PC-3 (cell line): ENCODE results near the gene SGPL1. TPM values are rescaled to one million over a fixed set of nuclear protein-coding genes. Genes with fewer than 3 reads are reported as not detected.

Experiments
- ATAC-seq: fragments of 200-7000 bp; cut with Tn5 transposase; 2 replicates; pipeline ENCODE4 v1.9.1; 2020; ENCODE audit warnings: mild to moderate bottlenecking, moderate library complexity
- BruUV-seq: library from RNA; stranded (reverse); fragments of 400-500 nt; replicated peaks from 2 replicates; lab custom pipeline; 2021; lab: Mats Ljungman, UMichigan
- CTCF ChIA-PET: fragments of 300-600 bp; sonication (Branson Sonifier 250); formaldehyde crosslinking; loops from one replicate; lab custom pipeline; 2022; ENCODE audit warnings: antibody characterized with exemption; lab: Charles Lee
- POLR2A ChIA-PET: fragments of 300-600 bp; sonication (Branson Sonifier 250); formaldehyde crosslinking; loops from one replicate; lab custom pipeline; 2022; ENCODE audit warnings: antibody characterized with exemption; ENCODE audit not compliant: unreplicated experiment; lab: Charles Lee
- DNase-seq: peaks from one replicate; pipeline ENCODE4 v3.0.0-alpha.2; 2015
- H2AFZ ChIP-seq: fragments of 300-600 bp; sonication (generic); 2 replicates; pipeline ENCODE4 v1.6.0; 2016; ENCODE audit warnings: antibody characterized with exemption, low read length
- H3F3A ChIP-seq: fragments of 300-600 bp; sonication (generic); one replicate; pipeline ENCODE4 v1.6.0; 2017; ENCODE audit warnings: antibody characterized with exemption, low read length, control low read depth, mild to moderate bottlenecking; ENCODE audit not compliant: unreplicated experiment
- H3K27ac ChIP-seq: fragments of 300-600 bp; sonication (generic); 2 replicates; pipeline ENCODE4 v1.5.1; 2016; ENCODE audit warnings: mild to moderate bottlenecking, low read length
- H3K27me3 ChIP-seq: fragments of 300-600 bp; sonication (generic); 2 replicates; pipeline ENCODE4 v1.6.1; 2016; ENCODE audit warnings: low read length, mixed read lengths
- H3K36me3 ChIP-seq: fragments of 300-600 bp; sonication (generic); 2 replicates; pipeline ENCODE4 v1.6.1; 2016; ENCODE audit warnings: low read depth, mixed run types, low read length, mixed read lengths
- H3K4me1 ChIP-seq: fragments of 300-600 bp; sonication (generic); 2 replicates; pipeline ENCODE4 v1.5.1; 2016; ENCODE audit warnings: low read length; ENCODE audit not compliant: insufficient read depth
- H3K4me2 ChIP-seq: fragments of 300-600 bp; sonication (generic); 2 replicates; pipeline ENCODE4 v1.6.0; 2016; ENCODE audit warnings: low read length
- H3K4me3 ChIP-seq: fragments of 300-600 bp; sonication (generic); 2 replicates; pipeline ENCODE4 v1.5.1; 2016; ENCODE audit warnings: mild to moderate bottlenecking, low read length, mixed read lengths
- H3K79me2 ChIP-seq: fragments of 300-600 bp; sonication (generic); 2 replicates; pipeline ENCODE4 v1.6.1; 2017; ENCODE audit warnings: low read length, mixed read lengths
- H3K9ac ChIP-seq: fragments of 300-600 bp; sonication (generic); 2 replicates; pipeline ENCODE4 v1.6.0; 2016; ENCODE audit warnings: mild to moderate bottlenecking, low read length
- H3K9me2 ChIP-seq: fragments of 300-600 bp; sonication (generic); replicated peaks from 2 replicates; pipeline ENCODE4 v1.6.1; 2016; ENCODE audit warnings: mixed run types, low read length, mixed read lengths
- H3K9me3 ChIP-seq: fragments of 300-600 bp; sonication (generic); 2 replicates; pipeline ENCODE4 v1.6.1; 2016; ENCODE audit warnings: low read length, mixed read lengths
- H4K20me1 ChIP-seq: fragments of 300-600 bp; sonication (generic); 2 replicates; pipeline ENCODE4 v1.6.1; 2016; ENCODE audit warnings: low read length, mixed read lengths
- CTCF ChIP-seq: fragments of 300-600 bp; sonication (generic); conservative IDR thresholded peaks from 2 replicates; pipeline ENCODE4 v1.5.1; 2017; ENCODE audit warnings: antibody characterized with exemption, low read depth, mild to moderate bottlenecking, low read length
- EZH2 ChIP-seq: fragments of 300-600 bp; sonication (generic); IDR thresholded peaks from one replicate; pipeline ENCODE4 v1.6.1; 2017; ENCODE audit warnings: antibody characterized with exemption, mild to moderate bottlenecking, low read length; ENCODE audit not compliant: unreplicated experiment
- EZH2phosphoT487 ChIP-seq: fragments of 300-600 bp; sonication (generic); IDR thresholded peaks from 2 replicates; pipeline ENCODE4 v1.6.1; 2018; ENCODE audit warnings: mild to moderate bottlenecking, antibody characterized with exemption, low read length, borderline replicate concordance
- intact Hi-C: fragments of 100-400 bp; cut with micrococcal nuclease; formaldehyde crosslinking; loops from 2 replicates; pipeline ENCODE4 v1.9.0; 2023
- total RNA-seq: library from RNA; depleted of rRNA; stranded (reverse); fragments of >200 nt; gene quantifications from 2 replicates; pipeline ENCODE4 v1.2.3, GENCODE V29; 2014

Gene SGPL1
- total RNA-seq, 1 experiment from 2014 or later: 77.6 TPM

GRCh38 chr10:70782746-70783680 lies 32.7 kb upstream of the SGPL1 start:
- no peaks in the 10 kb centered on the region for H4K20me1 ChIP-seq
- DNase-seq (no peak), ATAC-seq (no peak)
- H3K4me2 ChIP-seq: no peak overlapping the region
- H3K36me3 ChIP-seq: no peaks in the 10 kb centered on the region
- peaks cover 5% of the 10 kb centered on the region for H3K9me3 ChIP-seq
- intact Hi-C loops: no loop called here
- no peak overlapping the region for H3K27ac ChIP-seq
- 0 out of 2 replicates have a peak, but pooled peaks cover 3% of the 10 kb centered on the region for H3K27me3 ChIP-seq
- H3F3A ChIP-seq: no peaks in the 10 kb centered on the region
- no peaks in the 10 kb centered on the region for H3K79me2 ChIP-seq
- H3K9ac ChIP-seq: no peak overlapping the region
- ChIA-PET POLR2A (no interaction called here), CTCF (interaction anchor here (0.5 kb wide), 1 partner anchor 47 kb away, joined by 3 read pairs; no protein-coding TSS in a partner anchor)
- H3K4me1 ChIP-seq: peaks cover 10% of the 10 kb centered on the region
- BruUV-seq: no TSS peak
- no peaks in the 10 kb centered on the region for H3K9me2 ChIP-seq
- H3K4me3 ChIP-seq: no peak overlapping the region
- H2AFZ ChIP-seq: no peak overlapping the region
- TF ChIP-seq EZH2 (no peak), EZH2phosphoT487 (no peak), CTCF (no peak)

- BruUV-seq: no TSS peak
- ChIA-PET POLR2A (no interaction called here), CTCF (no interaction called here)
- Histone ChIP-seq H4K20me1 (no peaks in the 10 kb centered on the region), H3K79me2 (no peaks in the 10 kb centered on the region), H3K36me3 (no peaks in the 10 kb centered on the region), H3F3A (no peaks in the 10 kb centered on the region), H3K4me2 (no peak overlapping the region), H3K9me2 (no peaks in the 10 kb centered on the region), H3K4me3 (no peak overlapping the region), H3K27ac (no peak overlapping the region), H3K4me1 (peaks cover under 1% of the 10 kb centered on the region; the same call in 1 of the 2 replicates), H2AFZ (no peak overlapping the region), H3K27me3 (0 out of 2 replicates have a peak, but pooled peaks cover 3% of the 10 kb centered on the region), H3K9ac (no peak overlapping the region), H3K9me3 (peaks cover 12% of the 10 kb centered on the region)
- intact Hi-C loops: no loop called here
- ATAC-seq (no peak), DNase-seq (no peak)
- no peak for TF ChIP-seq EZH2
- TF ChIP-seq EZH2phosphoT487: no peak
- no peak for TF ChIP-seq CTCF
These were observed 31.7 kb upstream of the SGPL1 start for GRCh38 chr10:70784016-70784415.

- POLR2A ChIA-PET: no interaction called here
- Histone ChIP-seq H2AFZ (no peak overlapping the region), H3K9ac (no peak overlapping the region), H3K9me2 (no peaks in the 10 kb centered on the region), H3K4me1 (no peaks in the 10 kb centered on the region), H4K20me1 (no peaks in the 10 kb centered on the region), H3K79me2 (no peaks in the 10 kb centered on the region), H3K36me3 (no peaks in the 10 kb centered on the region), H3K4me3 (no peak overlapping the region), H3K27ac (no peak overlapping the region), H3F3A (no peaks in the 10 kb centered on the region), H3K9me3 (peaks cover 12% of the 10 kb centered on the region), H3K27me3 (0 out of 2 replicates have a peak, but pooled peaks cover 3% of the 10 kb centered on the region), H3K4me2 (no peak overlapping the region)
- ATAC-seq (peak; percentile 64), DNase-seq (peak; percentile 66)
- TF ChIP-seq CTCF: no peak
- TF ChIP-seq EZH2phosphoT487: no peak
- TF ChIP-seq EZH2: no peak
- intact Hi-C loops: no loop called here
- BruUV-seq: no TSS peak
- CTCF ChIA-PET: no interaction called here
These were observed 31.3 kb upstream of the SGPL1 start for GRCh38 chr10:70784471-70784870.
